GM21723 (cell line): Measurements from ENCODE around the gene TNFAIP2.

ENCODE experiments used
- ATAC-seq: cut with Tn5 transposase; IDR thresholded peaks from one replicate; pipeline ENCODE4 v1.9.1; 2021; ENCODE audit warnings: mild to moderate bottlenecking, moderate library complexity; ENCODE audit not compliant: unreplicated experiment

TNFAIP2 gene

GRCh38 chr14:103179094-103179493 is 55.8 kb downstream of the TNFAIP2 start:
- no peak for ATAC-seq

- ATAC-seq, result no peak
Measured at GRCh38 chr14:103180331-103180730, 57.1 kb downstream of the TNFAIP2 start.

GRCh38 chr14:103184046-103184445 is 60.8 kb downstream of the TNFAIP2 start:
- ATAC-seq, result no peak

- no peak for ATAC-seq
Measured at GRCh38 chr14:103185051-103186029, 62.1 kb downstream of the TNFAIP2 start.

GRCh38 chr14:103186241-103186822 is 63.1 kb downstream of the TNFAIP2 start:
- no peak for ATAC-seq
